ENCODE measurements around the gene FAM110A. TPM values are rescaled to one million over a fixed set of nuclear protein-coding genes. Genes with fewer than 3 reads are reported as not detected.

FAM110A gene
- polyA plus RNA-seq, 1 experiment: 4.2 TPM

DNA sequence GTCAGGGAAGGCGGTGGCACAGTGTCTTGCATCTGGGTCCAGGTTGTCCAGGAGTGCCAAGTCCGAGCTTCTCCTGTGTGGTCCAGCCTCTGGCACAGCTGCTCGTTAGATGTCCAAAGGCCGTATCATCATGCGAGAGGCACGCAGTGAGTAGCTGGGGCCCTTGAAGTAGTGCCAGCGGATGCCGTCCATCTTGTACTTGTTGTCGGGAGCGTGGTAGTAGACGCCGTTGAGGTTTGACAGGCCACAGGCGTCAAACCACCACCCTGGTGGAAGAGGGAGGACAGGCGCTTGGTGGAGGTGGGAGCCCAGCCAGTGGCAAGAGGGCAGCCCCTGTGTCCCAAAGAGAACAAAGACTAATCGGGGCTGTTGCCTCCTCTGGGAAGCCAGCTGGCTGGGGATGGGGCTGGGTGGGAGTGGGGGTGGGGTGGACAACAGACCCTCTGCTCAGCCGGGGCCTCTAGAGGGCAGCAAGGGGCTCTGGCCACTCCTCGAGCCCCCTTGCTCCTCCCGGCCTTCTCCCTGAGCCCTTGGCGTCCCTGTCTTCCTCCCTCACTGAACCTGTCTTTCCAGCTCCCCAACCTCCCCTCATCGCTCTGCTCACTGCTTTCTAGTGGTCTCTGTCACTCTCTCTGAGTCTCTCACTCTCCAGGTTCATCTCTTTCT, 39.5 kb downstream of the FAM110A start:
- POLR2A ChIA-PET: no interaction called here
- CTCF ChIA-PET: no interaction called here

DNA sequence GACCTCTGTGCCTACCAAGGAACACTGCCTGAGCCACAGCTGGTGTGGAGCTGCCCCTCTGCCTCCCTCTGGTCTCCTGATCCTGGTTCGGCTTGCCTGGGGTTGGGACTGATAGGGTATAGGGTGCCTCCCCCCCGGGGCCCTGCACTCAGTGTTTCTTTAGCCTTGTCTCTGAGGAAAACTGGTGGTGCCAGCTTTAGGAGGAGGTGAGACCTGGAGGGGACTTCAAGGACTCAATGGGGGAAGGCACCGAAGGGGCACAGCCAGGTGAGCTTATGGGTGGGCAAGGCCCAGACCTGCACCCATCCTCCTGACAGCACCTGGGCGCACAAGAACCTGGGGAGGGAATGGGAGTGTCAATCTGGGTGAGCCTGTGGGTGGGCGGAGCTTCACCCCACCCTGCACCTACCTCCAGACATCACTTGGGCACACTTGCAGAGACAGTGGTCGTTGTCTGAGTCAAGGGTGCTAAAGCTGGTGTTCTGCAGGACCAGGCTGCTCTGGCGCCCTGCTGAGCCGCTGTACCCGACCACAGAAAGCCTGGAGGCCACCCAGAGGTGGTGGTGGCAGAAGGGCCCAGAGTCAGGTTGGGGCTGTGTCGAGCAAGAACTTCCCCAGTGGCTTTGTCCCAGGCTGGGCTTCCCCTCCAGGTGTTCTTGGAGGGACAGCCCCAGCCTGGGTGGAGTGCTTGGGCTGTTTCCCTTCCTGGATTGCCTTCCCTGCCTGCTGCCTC, 40.5 kb downstream of the FAM110A start:
- CTCF ChIA-PET: interaction anchor here (0.7 kb wide), 1 partner anchor 36 kb away, joined by 3 read pairs; no protein-coding TSS in a partner anchor
- DNase-seq (ENCODE audit: low read depth): no peak
- no peaks in the 10 kb centered on the region; the same call in 1 of the 2 replicates for H3K27me3 ChIP-seq (ENCODE audit: control insufficient read depth, insufficient read depth, low read length)
- H3K4me3 ChIP-seq (ENCODE audit: low read depth, low read length): no peak overlapping the region
- POLR2A ChIA-PET: no interaction called here
- no peaks in the 10 kb centered on the region for H3K36me3 ChIP-seq (ENCODE audit: control insufficient read depth, insufficient read depth, low read length)
- TF ChIP-seq, protein P1, sequence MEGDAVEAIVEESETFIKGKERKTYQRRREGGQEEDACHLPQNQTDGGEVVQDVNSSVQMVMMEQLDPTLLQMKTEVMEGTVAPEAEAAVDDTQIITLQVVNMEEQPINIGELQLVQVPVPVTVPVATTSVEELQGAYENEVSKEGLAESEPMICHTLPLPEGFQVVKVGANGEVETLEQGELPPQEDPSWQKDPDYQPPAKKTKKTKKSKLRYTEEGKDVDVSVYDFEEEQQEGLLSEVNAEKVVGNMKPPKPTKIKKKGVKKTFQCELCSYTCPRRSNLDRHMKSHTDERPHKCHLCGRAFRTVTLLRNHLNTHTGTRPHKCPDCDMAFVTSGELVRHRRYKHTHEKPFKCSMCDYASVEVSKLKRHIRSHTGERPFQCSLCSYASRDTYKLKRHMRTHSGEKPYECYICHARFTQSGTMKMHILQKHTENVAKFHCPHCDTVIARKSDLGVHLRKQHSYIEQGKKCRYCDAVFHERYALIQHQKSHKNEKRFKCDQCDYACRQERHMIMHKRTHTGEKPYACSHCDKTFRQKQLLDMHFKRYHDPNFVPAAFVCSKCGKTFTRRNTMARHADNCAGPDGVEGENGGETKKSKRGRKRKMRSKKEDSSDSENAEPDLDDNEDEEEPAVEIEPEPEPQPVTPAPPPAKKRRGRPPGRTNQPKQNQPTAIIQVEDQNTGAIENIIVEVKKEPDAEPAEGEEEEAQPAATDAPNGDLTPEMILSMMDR (IDR thresholded peaks at IDR 0.05; ENCODE audit: insufficient read depth, low read depth, low read length): no peak

More for the DNA sequence above, 39.5 kb downstream of the FAM110A start:
- H3K27me3 ChIP-seq (ENCODE audit: control insufficient read depth, insufficient read depth, low read length): no peaks in the 10 kb centered on the region; the same call in 1 of the 2 replicates
- TF ChIP-seq, protein P1 (IDR thresholded peaks at IDR 0.05; ENCODE audit: insufficient read depth, low read depth, low read length): no peak
- no peak overlapping the region for H3K4me3 ChIP-seq (ENCODE audit: low read depth, low read length)
- DNase-seq (ENCODE audit: low read depth): no peak
- H3K36me3 ChIP-seq (ENCODE audit: control insufficient read depth, insufficient read depth, low read length): no peaks in the 10 kb centered on the region

DNA sequence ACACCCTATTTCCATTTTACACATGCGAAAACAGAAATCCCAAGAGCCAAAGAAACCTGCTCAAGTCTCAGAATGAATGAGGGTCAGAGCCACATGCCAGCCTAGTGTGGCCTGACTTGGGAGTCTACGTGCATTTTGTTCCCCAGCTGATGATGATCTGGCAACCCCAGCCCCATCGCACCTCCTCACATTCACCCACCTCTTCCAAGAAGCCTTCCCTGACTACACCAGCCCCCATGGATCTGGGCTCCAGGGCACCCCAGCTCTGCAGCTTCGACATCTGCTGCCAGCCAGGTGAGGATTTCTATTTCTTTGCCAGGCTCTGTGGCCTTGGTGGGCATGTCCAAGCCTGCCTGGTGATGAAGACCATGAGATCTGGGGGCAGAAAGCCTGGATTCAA, 41.6 kb downstream of the FAM110A start:
- DNase-seq (ENCODE audit: low read depth): no peak

DNA sequence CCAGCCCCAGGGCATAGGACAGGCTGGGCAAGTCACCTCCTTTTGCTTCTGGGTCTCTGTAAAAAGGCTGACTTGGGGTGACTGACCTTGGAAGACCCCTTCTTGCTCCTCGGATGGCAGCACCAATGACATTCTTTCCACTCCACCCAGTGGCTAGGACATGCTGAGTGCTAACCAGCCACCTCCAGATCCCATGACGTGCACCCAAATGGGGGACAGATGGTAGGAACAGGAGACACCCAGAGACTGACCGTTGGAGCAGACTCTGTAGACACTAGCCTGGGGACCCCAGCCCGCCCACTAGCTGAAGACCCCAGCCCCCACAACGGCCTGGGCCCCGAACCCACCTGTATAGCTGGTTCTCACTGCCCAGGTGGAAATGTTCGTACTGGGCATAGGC, 44.3 kb downstream of the FAM110A start:
- Histone ChIP-seq H3K4me3 (ENCODE audit: low read depth, low read length) (no peak overlapping the region), H3K27me3 (ENCODE audit: control insufficient read depth, insufficient read depth, low read length) (no peaks in the 10 kb centered on the region), H3K36me3 (ENCODE audit: control insufficient read depth, insufficient read depth, low read length) (no peaks in the 10 kb centered on the region)
- TF ChIP-seq, protein P1 (IDR thresholded peaks at IDR 0.05; ENCODE audit: insufficient read depth, low read depth, low read length): no peak
- no peak for DNase-seq (ENCODE audit: low read depth)
- ChIA-PET POLR2A (no interaction called here), CTCF (interaction anchor here (1.8 kb wide), 1 partner anchor 80 kb away, joined by 4 read pairs; no protein-coding TSS in a partner anchor)

More for the DNA sequence above, 41.6 kb downstream of the FAM110A start:
- ChIA-PET CTCF (no interaction called here), POLR2A (no interaction called here)
- no peak overlapping the region for H3K4me3 ChIP-seq (ENCODE audit: low read depth, low read length)
- H3K27me3 ChIP-seq (ENCODE audit: control insufficient read depth, insufficient read depth, low read length): no peaks in the 10 kb centered on the region; the same call in 1 of the 2 replicates
- H3K36me3 ChIP-seq (ENCODE audit: control insufficient read depth, insufficient read depth, low read length): no peaks in the 10 kb centered on the region
- TF ChIP-seq, protein P1 (IDR thresholded peaks at IDR 0.05; ENCODE audit: insufficient read depth, low read depth, low read length): no peak

DNA sequence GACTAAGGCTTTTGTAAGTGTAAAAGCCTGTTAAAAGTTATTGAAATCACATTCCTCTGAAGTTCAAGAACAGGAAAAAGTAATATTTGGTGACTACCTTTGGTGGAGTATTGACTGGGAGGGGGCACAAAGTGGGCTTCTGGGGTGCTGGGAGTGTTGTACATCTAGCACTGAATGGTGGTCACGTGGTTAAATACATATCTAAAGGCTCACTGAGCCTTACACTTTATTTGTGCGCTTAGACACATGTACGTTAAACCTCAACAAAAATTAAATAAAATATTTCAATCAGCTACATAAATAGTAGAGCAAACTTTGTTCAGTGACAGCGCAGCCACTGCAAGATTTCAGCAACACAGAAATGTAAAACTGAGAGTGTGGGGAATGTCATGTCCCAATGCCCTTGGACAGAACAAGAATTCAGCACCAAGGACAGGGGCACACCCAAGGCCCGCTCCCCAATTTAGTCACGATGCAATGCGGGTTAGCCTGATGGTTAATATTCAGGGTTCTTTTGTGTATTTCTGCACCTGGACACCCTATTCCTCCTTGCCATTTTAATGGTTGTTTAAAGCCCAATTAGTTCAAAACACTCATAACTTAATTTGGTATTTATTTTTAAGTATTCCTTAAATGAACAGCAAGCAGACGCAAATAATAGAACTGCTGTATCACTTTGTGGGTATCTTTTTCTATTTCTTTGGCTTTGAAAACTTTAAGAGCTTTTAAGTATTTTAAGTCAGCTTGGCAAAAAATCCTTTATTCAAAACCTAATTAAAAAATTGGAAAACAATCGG, 45.2 kb downstream of the FAM110A start:
- ChIA-PET CTCF (interaction anchor here (1.1 to 1.8 kb wide), 2 partner anchors 9 to 79 kb away, joined by 3 to 4 read pairs; no protein-coding TSS in a partner anchor), POLR2A (no interaction called here)
- H3K4me3 ChIP-seq (ENCODE audit: low read depth, low read length): no peak overlapping the region
- no peaks in the 10 kb centered on the region for H3K27me3 ChIP-seq (ENCODE audit: control insufficient read depth, insufficient read depth, low read length)
- TF ChIP-seq, protein P1 (IDR thresholded peaks at IDR 0.05; ENCODE audit: insufficient read depth, low read depth, low read length): no peak
- H3K36me3 ChIP-seq (ENCODE audit: control insufficient read depth, insufficient read depth, low read length): no peaks in the 10 kb centered on the region
- no peak for DNase-seq (ENCODE audit: low read depth)
